NOMO-1 (cell line): ENCODE data around the gene USP48.
"Not testable (repeated sequence)": the region's sequence is repeated elsewhere in the genome, so short reads cannot be mapped to it uniquely, and the experiment has no call there.

Source experiments
- DNase-seq, 2 experiments: peaks; one replicate each; lab custom pipeline; 2025; ENCODE audit not compliant: unreplicated experiment in 2 of 2; lab: John Stamatoyannopoulos, UW

Gene USP48, protein sequence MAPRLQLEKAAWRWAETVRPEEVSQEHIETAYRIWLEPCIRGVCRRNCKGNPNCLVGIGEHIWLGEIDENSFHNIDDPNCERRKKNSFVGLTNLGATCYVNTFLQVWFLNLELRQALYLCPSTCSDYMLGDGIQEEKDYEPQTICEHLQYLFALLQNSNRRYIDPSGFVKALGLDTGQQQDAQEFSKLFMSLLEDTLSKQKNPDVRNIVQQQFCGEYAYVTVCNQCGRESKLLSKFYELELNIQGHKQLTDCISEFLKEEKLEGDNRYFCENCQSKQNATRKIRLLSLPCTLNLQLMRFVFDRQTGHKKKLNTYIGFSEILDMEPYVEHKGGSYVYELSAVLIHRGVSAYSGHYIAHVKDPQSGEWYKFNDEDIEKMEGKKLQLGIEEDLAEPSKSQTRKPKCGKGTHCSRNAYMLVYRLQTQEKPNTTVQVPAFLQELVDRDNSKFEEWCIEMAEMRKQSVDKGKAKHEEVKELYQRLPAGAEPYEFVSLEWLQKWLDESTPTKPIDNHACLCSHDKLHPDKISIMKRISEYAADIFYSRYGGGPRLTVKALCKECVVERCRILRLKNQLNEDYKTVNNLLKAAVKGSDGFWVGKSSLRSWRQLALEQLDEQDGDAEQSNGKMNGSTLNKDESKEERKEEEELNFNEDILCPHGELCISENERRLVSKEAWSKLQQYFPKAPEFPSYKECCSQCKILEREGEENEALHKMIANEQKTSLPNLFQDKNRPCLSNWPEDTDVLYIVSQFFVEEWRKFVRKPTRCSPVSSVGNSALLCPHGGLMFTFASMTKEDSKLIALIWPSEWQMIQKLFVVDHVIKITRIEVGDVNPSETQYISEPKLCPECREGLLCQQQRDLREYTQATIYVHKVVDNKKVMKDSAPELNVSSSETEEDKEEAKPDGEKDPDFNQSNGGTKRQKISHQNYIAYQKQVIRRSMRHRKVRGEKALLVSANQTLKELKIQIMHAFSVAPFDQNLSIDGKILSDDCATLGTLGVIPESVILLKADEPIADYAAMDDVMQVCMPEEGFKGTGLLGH

DNA sequence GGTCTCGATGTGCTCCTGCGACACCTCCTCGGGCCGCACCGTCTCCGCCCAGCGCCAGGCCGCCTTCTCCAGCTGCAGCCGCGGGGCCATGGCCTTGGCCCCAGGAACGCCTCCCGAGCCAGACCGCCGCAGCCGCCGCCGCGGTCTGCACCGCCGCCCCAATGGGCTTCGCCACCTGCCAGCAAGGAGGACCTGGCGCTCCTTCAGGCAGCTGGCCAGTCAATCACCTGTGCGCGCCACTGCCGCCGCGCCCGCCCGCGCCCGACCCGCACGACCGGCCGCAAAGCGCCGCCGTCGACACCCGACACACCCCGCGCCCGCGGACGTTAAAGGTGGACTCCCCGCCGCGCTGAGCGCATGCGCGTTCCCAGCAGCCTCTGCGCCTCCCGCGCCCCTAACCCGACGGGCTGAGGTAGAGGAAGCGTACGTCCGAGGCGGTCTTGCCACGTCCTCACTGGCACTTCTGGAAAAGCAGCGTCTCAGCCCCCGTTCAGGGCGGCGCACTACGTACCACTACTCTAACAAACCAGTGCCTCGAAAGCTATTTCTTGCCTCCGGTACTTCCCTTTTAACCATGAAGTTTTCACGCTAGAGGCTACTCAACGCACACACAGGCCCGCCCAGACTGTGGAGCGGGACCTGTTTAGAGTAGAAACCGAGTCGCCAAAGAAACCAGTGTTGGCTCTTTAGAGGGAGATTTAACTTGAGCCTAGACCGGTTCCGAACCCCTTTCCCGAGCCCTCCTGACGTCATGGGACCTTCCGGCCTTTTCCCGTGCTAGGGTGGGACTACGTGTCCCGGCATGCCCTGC, at the start of gene USP48:
Gene USP48, minus strand, starts transcription at position 282 of the 811 bp plus-strand sequence. Its CDS starts 192 bp downstream, at position 90.
- DNase-seq = peak; percentile 91 to 93

DNA sequence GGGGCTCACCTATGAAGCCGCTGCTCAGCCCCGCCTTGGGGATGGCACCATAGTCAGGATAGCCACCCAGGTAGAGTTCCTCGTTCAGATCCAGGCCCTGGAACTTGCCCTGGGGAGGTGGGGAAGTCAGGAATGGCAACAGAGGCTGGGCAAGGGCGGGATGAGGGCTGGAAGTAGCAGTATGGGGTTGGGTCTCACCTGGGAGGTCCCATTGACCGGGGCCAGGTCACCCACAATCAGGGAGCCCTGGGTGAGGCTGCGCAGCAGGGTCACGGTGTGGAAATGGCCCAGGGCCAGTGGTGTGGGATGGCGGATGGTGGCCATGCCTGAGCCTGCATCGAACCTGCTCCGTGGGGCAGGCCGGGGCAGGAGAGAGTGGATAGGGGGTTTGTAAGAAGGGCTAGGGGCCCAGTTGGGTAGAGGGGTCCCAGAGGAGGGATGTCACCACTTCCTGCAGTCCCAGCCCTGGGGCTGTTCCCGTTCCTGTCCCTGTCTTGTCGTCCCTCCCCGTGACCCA, 48.6 kb upstream of the USP48 start:
- no peak for DNase-seq

DNA sequence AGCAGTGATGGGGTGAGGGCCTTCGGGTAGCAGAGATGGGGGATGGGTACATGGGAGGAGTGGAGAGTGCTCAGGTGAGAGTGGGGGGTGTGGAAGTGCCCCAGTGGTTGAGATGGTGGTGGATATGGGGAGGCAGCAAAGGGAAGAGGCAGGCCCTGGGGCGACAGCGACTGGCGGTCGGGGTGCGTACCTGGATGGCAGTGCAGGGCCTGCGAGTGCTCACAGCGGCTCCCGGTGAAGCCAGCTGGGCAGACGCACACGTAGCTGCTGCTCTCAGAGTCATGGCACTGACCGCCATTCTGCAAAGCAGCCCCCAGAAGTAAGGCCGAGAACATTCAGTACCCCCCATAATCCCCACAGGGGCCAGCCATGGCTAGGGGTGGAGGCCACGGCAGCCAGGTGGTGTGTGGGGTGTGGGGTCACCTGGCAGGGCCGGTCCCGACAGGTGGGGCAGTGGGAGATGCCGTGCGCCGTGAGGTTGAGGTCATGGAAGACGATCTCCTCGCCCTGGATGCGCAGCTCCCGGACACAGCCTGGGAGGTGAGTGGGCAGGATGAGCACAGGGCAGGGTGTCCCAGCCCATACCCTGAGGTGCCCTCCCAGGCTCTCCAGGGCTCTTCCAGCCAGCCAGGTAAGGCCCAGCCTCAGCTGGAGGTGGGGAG, 48.0 kb upstream of the USP48 start:
- DNase-seq = no peak

DNA sequence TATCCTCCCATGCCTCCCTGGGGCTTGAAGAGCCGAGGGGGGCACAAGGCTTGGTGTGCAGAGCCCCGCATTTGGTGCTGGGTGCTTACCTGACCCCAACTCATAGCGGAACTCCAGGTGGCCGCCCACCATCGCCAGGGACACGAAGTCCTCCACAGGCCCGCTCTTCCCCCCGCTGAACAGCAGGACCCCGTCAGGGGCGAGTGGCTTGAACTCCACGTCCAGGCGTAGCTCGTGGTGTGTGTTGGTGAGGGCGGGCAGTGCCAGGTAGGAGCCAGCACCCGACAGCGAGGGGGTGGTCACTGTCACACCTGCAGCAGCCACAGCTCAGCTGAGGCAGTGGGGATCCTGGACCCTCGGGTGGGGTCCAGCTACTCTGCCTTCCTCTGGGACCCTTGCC, 46.3 kb upstream of the USP48 start:
- no peak for DNase-seq

DNA sequence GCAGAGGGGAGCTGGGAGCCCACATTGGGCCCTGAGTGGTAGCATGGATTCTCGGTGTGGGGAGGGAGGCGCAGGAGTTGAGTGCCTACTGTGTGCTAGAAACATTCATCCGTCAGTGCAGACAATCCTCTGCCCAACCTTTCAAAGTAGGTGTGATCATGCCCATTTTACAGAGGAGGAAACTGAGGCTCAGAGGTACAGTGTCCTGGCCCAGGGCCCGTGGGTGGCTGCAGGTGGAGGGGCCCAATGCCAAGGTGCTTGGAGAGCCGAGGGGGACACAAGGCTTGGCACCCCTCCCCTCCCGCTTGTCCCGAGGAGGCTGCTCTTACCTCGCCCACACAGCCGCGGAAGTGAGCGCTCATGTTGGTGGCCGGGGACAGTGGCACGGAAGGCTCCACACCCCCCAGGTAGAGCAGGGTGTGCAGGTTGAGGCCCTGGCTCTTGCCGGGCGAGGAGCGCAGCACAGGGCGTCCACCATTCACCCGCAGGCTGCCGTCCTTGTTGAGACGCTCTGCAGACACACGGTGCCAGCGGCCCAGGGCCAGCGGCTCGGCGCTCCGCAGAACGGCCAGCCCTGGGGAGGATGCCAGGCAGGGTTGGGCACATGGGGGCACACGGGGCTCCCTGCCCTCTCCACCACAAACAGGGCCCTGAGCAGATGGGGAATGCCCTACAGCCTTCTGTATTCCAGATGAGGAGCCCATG, 45.7 kb upstream of the USP48 start:
- no peak for DNase-seq

DNA sequence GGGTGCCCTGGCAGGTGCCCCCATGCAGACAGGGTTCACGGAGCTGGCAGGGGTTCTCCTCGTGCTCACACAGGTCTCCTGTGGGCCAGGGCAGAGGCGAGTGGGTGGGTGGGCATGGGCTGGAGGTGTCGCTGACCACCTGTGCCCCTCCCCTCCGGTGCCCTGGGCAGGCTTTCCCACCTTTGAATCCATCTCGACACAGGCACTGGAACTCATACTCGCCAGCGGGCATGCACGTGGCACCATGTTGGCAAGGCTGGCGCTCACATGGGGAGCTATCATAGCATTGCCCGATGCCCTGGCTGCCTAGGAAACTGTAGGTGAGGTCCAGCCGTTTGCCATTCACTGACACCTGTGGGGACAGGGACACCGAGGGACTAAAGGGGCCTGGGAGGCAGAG, 45.1 kb upstream of the USP48 start:
- no peak for DNase-seq

DNA sequence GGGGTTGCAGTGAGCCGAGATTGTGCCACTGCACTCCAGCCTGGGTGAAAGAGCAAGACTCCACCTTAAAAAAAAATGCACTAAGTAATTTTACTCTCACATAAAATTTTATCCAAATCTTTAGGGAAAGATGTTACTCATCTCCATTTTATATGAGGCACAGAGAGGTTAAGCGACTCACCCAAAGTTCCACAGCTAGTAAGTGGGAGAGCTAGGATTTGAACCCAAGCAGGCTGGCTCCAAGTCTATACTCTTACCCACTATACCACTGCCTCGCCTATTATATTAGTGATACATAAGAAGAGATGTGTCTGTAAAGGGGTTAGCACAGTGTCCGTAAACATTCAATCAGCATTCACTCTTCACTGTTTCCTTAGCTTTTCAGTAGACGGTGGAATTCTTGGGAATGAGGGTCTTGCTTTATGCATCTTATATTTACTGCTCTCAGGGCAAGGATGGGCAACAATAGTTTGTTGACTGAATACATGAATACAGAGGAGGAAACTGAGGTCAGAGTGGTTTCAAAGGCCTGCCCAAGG, 44.3 kb upstream of the USP48 start:
- no peak for DNase-seq

DNA sequence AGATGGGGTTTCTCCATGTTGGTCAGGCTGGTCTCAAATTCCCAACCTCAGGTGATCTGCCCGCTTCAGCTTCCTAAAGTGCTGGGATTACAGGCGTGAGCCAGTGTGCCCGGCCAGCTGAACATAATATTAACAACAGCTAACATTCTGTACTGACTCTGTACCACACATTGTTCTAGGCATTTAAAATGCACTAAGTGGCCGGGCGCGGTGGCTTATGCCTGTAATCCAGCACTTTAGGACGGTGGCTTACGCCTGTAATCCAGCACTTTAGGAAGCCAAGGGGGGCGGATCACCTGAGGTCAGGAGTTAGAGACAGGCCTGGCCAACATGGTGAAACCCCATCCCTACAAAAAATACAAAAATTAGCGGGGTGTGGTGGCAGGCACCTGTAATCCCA, 43.7 kb upstream of the USP48 start:
- not testable (repeated sequence) for DNase-seq

DNA sequence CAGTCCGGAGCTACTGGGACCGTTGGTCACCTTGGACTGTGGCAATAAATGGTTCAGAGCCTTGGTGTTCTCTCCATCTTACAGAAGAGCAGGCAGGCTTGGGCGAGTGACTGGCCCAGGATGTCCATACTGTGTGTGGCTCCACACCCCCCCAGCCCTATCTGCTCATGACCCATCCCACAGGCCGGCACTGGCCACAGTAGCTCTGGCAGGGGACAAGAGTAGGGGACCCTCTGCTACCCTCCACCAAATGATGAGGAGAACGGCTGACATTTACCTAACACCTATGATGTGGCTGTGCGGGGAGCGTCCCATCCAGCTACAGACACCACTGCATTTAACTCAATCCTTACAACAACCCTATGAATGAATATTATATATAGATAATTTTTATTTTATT, 42.4 kb upstream of the USP48 start:
- DNase-seq = no peak

DNA sequence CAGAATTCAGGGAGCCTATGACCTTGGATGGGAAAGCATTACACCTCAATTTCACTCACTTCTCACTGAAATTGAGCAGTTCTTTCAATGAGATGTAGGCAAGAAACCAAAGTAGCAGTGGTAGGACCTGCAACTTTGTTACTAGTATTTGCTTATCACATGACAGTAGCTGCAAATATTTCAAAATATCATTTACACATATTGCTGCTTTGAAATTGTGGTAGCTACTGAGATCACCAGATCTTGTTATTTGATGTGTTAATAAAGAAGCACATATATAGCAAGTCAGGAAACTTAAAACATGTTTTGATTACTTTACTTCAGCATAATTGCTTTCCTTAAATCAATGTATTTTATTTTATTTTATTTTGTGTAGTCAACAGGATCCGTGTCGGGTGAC, 42.0 kb upstream of the USP48 start:
- DNase-seq = no peak

DNA sequence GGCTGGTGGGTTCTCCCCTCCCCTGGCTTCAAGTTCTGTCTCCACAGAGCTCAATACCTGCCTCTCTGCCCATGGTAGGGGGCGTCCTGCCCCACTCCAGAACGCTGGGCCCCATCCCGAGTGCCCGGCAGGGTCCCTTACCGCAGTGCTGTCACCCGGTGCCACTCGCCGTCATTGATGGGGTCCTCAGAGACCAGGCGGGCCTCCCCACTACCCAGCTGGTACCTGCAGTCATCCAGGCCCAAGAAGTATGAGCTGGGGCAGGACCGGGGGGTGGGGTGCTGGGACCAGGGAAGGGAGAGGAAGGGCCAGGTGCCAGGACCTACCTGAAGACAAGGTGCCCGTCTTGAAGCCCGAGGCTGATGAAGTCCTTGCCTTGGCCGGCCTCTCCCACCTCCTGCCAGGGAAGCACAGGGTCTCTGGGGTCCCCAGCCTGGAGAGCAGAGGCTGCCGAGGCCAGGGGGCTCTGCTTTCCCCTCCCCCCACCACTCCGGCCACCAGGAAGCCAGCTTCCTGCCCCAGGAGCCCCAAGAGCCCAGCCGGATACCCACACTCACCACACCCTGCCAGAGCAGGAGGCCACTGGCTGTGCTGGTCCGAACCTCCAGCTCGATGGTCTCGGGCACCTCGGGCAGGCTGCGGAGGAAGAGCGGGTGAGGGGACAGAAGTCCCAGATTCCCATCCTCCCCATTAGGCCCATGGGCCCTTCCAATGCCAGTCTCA, 41.2 kb upstream of the USP48 start:
- no peak for DNase-seq

DNA sequence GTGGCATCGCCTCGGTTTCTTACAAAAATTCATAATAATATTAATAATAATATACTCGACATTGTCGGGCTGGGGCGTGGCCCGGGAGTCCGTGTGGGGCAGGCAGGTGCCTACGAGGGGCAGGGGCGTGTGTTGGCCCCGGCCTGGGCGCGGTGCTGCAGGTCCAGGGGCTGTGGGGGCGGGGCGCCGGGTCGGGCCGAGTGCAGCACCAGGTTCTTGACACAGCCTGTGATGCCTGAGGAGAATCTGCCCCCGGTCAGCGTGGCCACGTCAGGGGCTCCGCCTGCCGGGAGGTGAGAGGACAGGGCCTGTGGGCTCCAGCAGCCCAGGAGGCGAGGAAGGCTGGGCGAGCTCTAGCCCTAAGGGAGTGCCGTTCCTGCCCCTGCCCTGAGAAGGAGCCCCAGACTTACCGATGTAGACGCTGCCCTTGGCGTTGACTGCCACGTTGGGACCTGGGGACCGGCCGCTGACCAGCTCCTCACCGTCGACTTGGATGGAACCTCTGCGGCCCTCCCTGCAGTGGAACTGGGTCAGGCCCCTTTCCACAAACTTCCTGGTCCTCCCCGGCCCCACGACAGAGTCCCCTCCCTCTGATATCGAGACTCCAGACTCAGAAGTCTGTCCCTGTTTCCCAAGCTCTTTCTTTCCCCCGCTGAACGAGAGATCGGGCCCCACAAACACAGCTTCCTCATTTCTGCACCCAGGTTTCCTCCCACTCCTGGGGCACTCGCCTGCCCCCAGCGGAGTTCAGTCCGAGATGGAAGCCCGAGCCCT, 40.4 kb upstream of the USP48 start:
- DNase-seq = peak in 1 of 2 experiments; percentile 5

DNA sequence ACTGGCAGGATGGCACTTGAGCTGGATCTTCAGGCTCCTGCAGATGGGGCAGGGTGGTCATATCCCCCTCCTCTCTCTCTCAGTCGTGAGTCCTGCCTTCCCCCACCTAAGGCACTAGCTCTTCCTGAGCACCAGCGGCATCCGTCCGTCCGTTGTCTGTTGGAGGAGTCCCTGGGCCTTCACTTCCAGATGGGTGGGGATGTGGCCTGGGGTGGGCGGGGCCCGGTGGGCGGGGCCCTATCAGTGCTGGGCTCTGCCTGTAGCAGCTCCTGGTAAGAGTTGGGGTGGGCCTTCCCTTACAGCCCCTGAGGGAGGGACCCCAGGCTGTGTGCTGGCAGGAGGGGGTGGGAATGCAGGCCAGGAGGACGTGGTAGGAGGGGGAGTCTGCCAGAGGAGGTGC, 39.4 kb upstream of the USP48 start:
- DNase-seq = no peak

DNA sequence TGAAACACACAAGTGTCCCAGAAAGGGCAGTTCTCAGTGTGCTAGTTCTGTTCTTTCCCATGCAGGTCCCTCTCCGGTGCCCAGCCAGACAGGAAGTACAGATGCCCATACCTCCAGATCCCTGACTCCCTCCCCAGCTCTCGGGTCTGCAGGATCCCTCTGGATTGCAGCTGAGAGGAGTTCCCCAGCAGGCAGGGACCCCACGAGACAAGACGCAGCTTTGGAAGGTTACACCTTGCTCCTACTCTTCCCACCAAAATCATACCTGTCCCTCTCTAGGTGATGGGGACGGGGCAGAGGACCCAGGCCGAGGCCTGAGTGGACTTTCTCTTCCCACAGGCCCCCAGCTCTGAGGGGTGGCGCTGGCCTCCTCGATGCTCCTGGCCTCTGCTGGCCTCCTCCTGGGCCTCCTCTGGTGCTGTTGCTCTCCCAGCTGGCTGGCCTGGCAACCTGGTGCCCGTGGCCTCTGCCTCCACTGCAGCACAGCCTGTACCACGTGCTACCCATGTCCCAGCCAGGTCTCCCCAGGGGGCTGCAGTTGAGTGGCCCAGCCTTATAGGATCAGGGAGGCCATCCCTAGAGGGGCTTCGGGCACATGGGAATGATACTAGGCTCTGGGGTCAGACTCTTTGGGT, 38.6 kb upstream of the USP48 start:
- DNase-seq = no peak

DNA sequence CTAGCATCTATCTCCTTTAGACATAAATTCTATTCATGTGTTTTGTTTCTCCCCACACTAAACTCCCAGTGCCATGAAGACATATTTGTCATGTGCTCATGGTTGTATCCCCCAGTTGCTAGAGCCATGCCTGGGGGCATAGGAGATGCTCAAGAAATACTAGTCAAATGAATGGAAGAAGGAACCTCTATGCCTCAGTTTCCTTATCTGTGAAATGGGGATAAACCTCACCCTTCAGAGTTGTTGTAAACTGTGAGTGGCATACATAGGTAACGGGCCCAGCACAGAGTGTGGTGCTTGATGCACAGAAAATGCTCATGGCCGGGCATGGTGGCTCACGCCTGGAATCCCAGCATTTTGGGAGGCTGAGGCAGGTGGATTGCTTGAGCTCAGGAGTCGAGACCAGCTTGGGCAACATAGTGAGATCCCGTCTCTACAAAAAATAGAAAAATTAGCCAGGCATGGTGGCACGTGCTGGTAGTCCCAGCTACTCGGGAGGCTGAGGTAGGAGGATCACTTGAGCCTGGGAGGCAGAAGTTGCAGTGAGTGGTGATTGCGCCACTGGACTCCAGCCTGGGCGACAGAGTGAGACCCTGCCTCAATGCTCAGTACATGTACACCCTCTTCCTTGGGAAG, 37.8 kb upstream of the USP48 start:
- no peak for DNase-seq

DNA sequence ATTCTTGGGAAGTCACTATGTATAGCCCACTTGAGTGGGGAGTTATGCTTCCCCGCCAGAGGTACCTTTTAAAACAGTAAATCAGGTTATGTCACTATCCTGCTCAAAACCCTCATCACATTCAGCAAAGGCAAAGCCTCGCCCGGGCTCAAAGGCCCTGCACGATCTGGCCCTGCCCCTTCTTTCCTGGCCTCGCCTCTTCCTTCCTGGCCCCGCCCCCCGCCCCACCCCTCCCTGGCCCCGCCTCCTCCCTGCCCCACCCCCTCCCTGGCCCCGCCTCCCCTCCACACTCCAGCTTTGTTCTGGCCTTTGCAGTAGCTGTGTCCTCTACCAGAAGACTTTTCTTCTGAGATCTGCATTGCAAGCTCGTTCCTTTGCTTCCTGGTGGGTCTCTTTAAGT, 35.7 kb upstream of the USP48 start:
- peak; percentile 34 to 43 for DNase-seq
